Endothelial cell of umbilical vein (primary cell): ENCODE data around the gene DMRT3. TPM values are rescaled to one million over a fixed set of nuclear protein-coding genes. Genes with fewer than 3 reads are reported as not detected.

Source experiments
- BruUV-seq: library from RNA; stranded (reverse); fragments of 400-500 nt; replicated peaks from 2 replicates; lab custom pipeline; 2021; lab: Mats Ljungman, UMichigan
- CTCF ChIA-PET: fragments of 300-600, 350-600 bp; sonication (Branson Sonifier 250); formaldehyde crosslinking; loops from one replicate; lab custom pipeline; 2021; ENCODE audit warnings: antibody characterized with exemption, inconsistent platforms; lab: Charles Lee
- POLR2A ChIA-PET: fragments of 300-600, 350-600 bp; sonication (Branson Sonifier 250); formaldehyde crosslinking; loops from one replicate; lab custom pipeline; 2021; ENCODE audit warnings: antibody characterized with exemption, inconsistent platforms; lab: Charles Lee
- DNase-seq: peaks from one replicate; pipeline ENCODE4 v3.0.0-alpha.2; 2011; ENCODE audit warnings: low read depth, low spot score
- FAIRE-seq: peaks from 2 replicates; lab custom pipeline; 2011; peaks lifted over from hg19 to GRCh38; lab: Jason Lieb, UNC
- H2AFZ ChIP-seq: 2 replicates; pipeline ENCODE4 v1.6.0; 2012; ENCODE audit warnings: low read depth, low read length, control low read depth, inconsistent platforms
- H3K27ac ChIP-seq: 2 replicates; pipeline ENCODE4 v1.5.1; 2011; ENCODE audit warnings: low read depth, mild to moderate bottlenecking, control low read depth, low read length, moderate library complexity; ENCODE audit not compliant: insufficient read depth
- H3K27me3 ChIP-seq, 2 experiments: 2 replicates each; pipeline versions ENCODE4 v1.6.0 to v1.6.1; 2011; ENCODE audit warnings: low read length in 2 of 2, mixed read lengths in 1 of 2; ENCODE audit not compliant: control insufficient read depth in 2 of 2, insufficient read depth in 2 of 2
- H3K36me3 ChIP-seq, 2 experiments: 2 replicates in 1 of 2; 3 replicates in 1 of 2; pipeline ENCODE4 v1.5.1; 2011; ENCODE audit warnings: low read length in 2 of 2, mild to moderate bottlenecking in 1 of 2, moderate library complexity in 1 of 2; ENCODE audit not compliant: control insufficient read depth in 2 of 2, insufficient read depth in 2 of 2; ENCODE audit errors: extremely low read depth in 1 of 2
- H3K4me1 ChIP-seq: 3 replicates; pipeline ENCODE4 v1.5.1; 2011; ENCODE audit warnings: mild to moderate bottlenecking, low read length; ENCODE audit not compliant: control insufficient read depth, insufficient read depth; ENCODE audit errors: extremely low read depth
- H3K4me2 ChIP-seq: 2 replicates; pipeline ENCODE4 v1.6.1; 2011; ENCODE audit warnings: low read length, control low read depth, mixed read lengths; ENCODE audit not compliant: insufficient read depth
- H3K4me3 ChIP-seq, 3 experiments: fragments of 200-600 bp in 1 of 3; sonication (generic), shearing (Covaris generic) in 1 of 3; replicated peaks in 1 of 3; 2 replicates each; pipeline ENCODE4 v1.5.1; 2011 to 2016; ENCODE audit warnings: control low read depth in 3 of 3, low read length in 3 of 3, mild to moderate bottlenecking in 2 of 3, inconsistent platforms in 1 of 3, low read depth in 1 of 3, moderate library complexity in 1 of 3; ENCODE audit not compliant: insufficient read depth in 1 of 3
- H3K79me2 ChIP-seq: 2 replicates; pipeline ENCODE4 v1.6.0; 2012; ENCODE audit warnings: low read length, inconsistent platforms; ENCODE audit not compliant: control insufficient read depth, insufficient read depth
- H3K9ac ChIP-seq: replicated peaks from 2 replicates; pipeline ENCODE3; 2011; ENCODE audit warnings: low read length, control low read depth; ENCODE audit not compliant: insufficient read depth; ENCODE audit errors: extremely low read depth
- H3K9me1 ChIP-seq: replicated peaks from 3 replicates; pipeline ENCODE4 v1.6.0; 2011; ENCODE audit warnings: mild to moderate bottlenecking, low read length; ENCODE audit not compliant: control insufficient read depth, insufficient read depth; ENCODE audit errors: extremely low read depth
- H3K9me3 ChIP-seq: replicated peaks from 2 replicates; pipeline ENCODE4 v1.5.1; 2012; ENCODE audit warnings: low read length, inconsistent platforms; ENCODE audit not compliant: control insufficient read depth, insufficient read depth
- H4K20me1 ChIP-seq: replicated peaks from 2 replicates; pipeline ENCODE3; 2011; ENCODE audit warnings: mild to moderate bottlenecking, low read length; ENCODE audit not compliant: control insufficient read depth, insufficient read depth; ENCODE audit errors: extremely low read depth
- EZH2 ChIP-seq: IDR thresholded peaks from 2 replicates; pipeline ENCODE4 v1.6.1; 2012; ENCODE audit warnings: borderline replicate concordance, low read depth, mild to moderate bottlenecking, moderate library complexity, low read length, inconsistent platforms; ENCODE audit not compliant: severe bottlenecking
- FOS ChIP-seq: IDR thresholded peaks from 2 replicates; pipeline ENCODE4 v1.6.1; 2011; ENCODE audit warnings: mild to moderate bottlenecking, low read length, moderate library complexity, borderline replicate concordance; ENCODE audit not compliant: insufficient read depth
- GATA2 ChIP-seq: IDR thresholded peaks from 2 replicates; pipeline ENCODE4 v1.7.0; 2011; ENCODE audit warnings: low read depth, mild to moderate bottlenecking, moderate library complexity, mixed read lengths, low read length; ENCODE audit not compliant: insufficient read length, insufficient read depth
- JUN ChIP-seq: IDR thresholded peaks from 2 replicates; pipeline ENCODE4 v1.6.1; 2011; ENCODE audit warnings: borderline replicate concordance, low read depth; ENCODE audit not compliant: insufficient read length, insufficient read depth
- POLR2A ChIP-seq: IDR thresholded peaks from 2 replicates; pipeline ENCODE4 v1.6.1; 2012; ENCODE audit warnings: low read depth, mild to moderate bottlenecking, control low read depth, low read length
- dilution Hi-C: fragments of 300-500 bp; cut with MboI; formaldehyde crosslinking; loops from one replicate; pipeline ENCODE4 v1.15.0; 2019; ENCODE audit warnings: low sequenced_read_pairs; ENCODE audit not compliant: extremely low pct_ligation_motif_present
- intact Hi-C: fragments of 100-400 bp; cut with micrococcal nuclease; formaldehyde crosslinking; loops from one replicate; pipeline ENCODE4 v1.10.0; 2022
- polyA plus RNA-seq, 4 experiments: library from polyadenylated mRNA; depleted of rRNA in 3 of 4; stranded (reverse) in 3 of 4; unstranded in 1 of 4; fragments of >200 nt; gene quantifications; 2 replicates each; pipeline versions ENCODE4 v1.2.1 to v1.2.3, GENCODE V29; 2011 to 2012; ENCODE audit warnings: missing spikeins in 1 of 4
- total RNA-seq: library from RNA; stranded (reverse); gene quantifications from 2 replicates; pipeline ENCODE4 v1.2.3, GENCODE V29; 2021
- TF ChIP-seq, protein P1 (sequence below): IDR thresholded peaks from 2 replicates; pipeline ENCODE4 v1.6.1; 2011; ENCODE audit not compliant: insufficient read depth, insufficient read length
- TF ChIP-seq, protein P2 (sequence below), 2 donors: IDR thresholded peaks; 1 replicate in 1 of 2; 2 replicates in 1 of 2; pipeline ENCODE4 v1.5.1; 2011; ENCODE audit warnings: low read length in 2 of 2, mild to moderate bottlenecking in 2 of 2, moderate library complexity in 2 of 2, control low read depth in 1 of 2, inconsistent platforms in 1 of 2, low read depth in 1 of 2; ENCODE audit not compliant: insufficient read depth in 1 of 2; ENCODE audit errors: extremely low read depth in 1 of 2

The DMRT3 gene
- total and polyA plus RNA-seq, 2 donors (not counting 3 experiments of a cell fraction or from before 2014, with no cell fraction given): not detected

DNA sequence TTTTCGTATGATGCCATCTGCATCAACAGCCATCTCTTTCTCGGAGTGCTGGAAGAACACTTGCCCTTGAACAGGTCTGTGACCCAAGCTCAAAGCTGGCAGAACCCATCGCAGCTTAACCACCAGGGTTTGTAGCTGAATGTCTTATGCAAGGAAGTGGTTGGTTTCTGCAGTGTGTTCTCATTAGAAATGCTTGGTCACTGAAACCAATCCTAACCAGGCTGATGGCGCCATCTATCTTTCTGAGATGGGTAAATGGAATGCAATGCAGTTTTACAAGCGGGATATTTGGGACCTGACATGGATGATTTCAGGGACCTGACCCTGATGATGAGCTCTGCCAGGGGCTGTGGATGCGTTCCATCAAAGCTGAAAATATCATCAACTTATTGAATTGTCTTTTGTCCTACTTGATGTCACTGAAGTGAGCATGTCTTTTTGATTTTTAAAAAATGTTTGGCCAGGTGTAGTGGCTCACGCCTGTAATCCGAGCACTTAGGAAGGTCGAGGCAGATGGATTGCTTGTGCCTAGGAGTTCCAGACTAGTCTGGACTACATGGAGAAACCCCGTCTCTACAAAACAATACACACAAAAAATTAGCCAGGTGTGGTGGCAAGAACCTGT, 28.7 kb downstream of the DMRT3 start:
- Histone ChIP-seq H4K20me1 (no peaks in the 10 kb centered on the region), H3K27me3 (no peaks in the 10 kb centered on the region), H3K9ac (no peak overlapping the region), H2AFZ (no peak overlapping the region), H3K9me1 (no peaks in the 10 kb centered on the region), H3K9me3 (no peaks in the 10 kb centered on the region), H3K4me2 (no peak overlapping the region), H3K79me2 (no peaks in the 10 kb centered on the region), H3K36me3 (no peaks in the 10 kb centered on the region), H3K27ac (no peak overlapping the region), H3K4me1 (no peaks in the 10 kb centered on the region), H3K4me3 (no peak overlapping the region)
- BruUV-seq: no TSS peak
- peak; percentile 55 for FAIRE-seq
- ChIA-PET CTCF (interaction anchor here (0.6 to 2.9 kb wide), 24 partner anchors 10 to 668 kb away, joined by 3 to 34 read pairs (median 4); no protein-coding TSS in a partner anchor), POLR2A (no interaction called here)
- intact Hi-C loops: loop anchor here (1.0 to 5.0 kb wide), 4 partner anchors 112 to 620 kb away; no protein-coding TSS in a partner anchor
- peak; percentile 52 for DNase-seq
- dilution Hi-C loops: no loop called here
- TF ChIP-seq, protein P1, sequence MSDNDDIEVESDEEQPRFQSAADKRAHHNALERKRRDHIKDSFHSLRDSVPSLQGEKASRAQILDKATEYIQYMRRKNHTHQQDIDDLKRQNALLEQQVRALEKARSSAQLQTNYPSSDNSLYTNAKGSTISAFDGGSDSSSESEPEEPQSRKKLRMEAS: no peak
- TF ChIP-seq EZH2 (no peak), JUN (no peak), GATA2 (no peak), POLR2A (no peak), FOS (no peak)
- TF ChIP-seq, protein P2, sequence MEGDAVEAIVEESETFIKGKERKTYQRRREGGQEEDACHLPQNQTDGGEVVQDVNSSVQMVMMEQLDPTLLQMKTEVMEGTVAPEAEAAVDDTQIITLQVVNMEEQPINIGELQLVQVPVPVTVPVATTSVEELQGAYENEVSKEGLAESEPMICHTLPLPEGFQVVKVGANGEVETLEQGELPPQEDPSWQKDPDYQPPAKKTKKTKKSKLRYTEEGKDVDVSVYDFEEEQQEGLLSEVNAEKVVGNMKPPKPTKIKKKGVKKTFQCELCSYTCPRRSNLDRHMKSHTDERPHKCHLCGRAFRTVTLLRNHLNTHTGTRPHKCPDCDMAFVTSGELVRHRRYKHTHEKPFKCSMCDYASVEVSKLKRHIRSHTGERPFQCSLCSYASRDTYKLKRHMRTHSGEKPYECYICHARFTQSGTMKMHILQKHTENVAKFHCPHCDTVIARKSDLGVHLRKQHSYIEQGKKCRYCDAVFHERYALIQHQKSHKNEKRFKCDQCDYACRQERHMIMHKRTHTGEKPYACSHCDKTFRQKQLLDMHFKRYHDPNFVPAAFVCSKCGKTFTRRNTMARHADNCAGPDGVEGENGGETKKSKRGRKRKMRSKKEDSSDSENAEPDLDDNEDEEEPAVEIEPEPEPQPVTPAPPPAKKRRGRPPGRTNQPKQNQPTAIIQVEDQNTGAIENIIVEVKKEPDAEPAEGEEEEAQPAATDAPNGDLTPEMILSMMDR (IDR thresholded peaks at IDR 0.05; ENCODE audit: extremely low read depth in 1 of 2, insufficient read depth in 1 of 2, low read depth in 1 of 2, low read length in 2 of 2): peak; percentile 26 to 38
